Embryonic facial prominence (tissue), 1 donor: ENCODE measurements around the gene SPATS2.
"Not testable (repeated sequence)": the region's sequence is repeated elsewhere in the genome, so short reads cannot be mapped to it uniquely, and the experiment has no call there.

Experiments used
- DNase-seq: peaks from one replicate; pipeline ENCODE4 v3.0.0-alpha.2; 2016; ENCODE audit errors: extremely low spot score

Gene SPATS2

GRCh38 chr12:49462083-49462744 is 95.0 kb downstream of the SPATS2 start:
- no peak for DNase-seq

- no peak for DNase-seq
These were observed 97.9 kb downstream of the SPATS2 start for GRCh38 chr12:49465132-49465531.

- no peak for DNase-seq
These were observed 103.7 kb downstream of the SPATS2 start for GRCh38 chr12:49470986-49471385.

- no peak for DNase-seq
These were observed 104.3 kb downstream of the SPATS2 start for GRCh38 chr12:49471557-49471956.

- DNase-seq, result no peak
These were observed 108.8 kb downstream of the SPATS2 start for GRCh38 chr12:49476091-49476490.

GRCh38 chr12:49478949-49479664 is 111.8 kb downstream of the SPATS2 start:
- DNase-seq, result no peak

- DNase-seq, result no peak
These were observed 115.1 kb downstream of the SPATS2 start for GRCh38 chr12:49482095-49483051.

- DNase-seq, result no peak
These were observed 116.4 kb downstream of the SPATS2 start for GRCh38 chr12:49483619-49484018.

- DNase-seq, result no peak
These were observed 120.3 kb downstream of the SPATS2 start for GRCh38 chr12:49487605-49488004.

- no peak for DNase-seq
These were observed 121.9 kb downstream of the SPATS2 start for GRCh38 chr12:49489154-49489553.

GRCh38 chr12:49489720-49490119 is 122.5 kb downstream of the SPATS2 start:
- DNase-seq, result no peak

GRCh38 chr12:49491823-49492222 is 124.6 kb downstream of the SPATS2 start:
- no peak for DNase-seq

- DNase-seq, result no peak
These were observed 126.6 kb downstream of the SPATS2 start for GRCh38 chr12:49493900-49494299.

GRCh38 chr12:49496417-49497360 is 129.4 kb downstream of the SPATS2 start:
- no peak for DNase-seq

GRCh38 chr12:49501895-49502294 is 134.6 kb downstream of the SPATS2 start:
- DNase-seq, result no peak

- no peak for DNase-seq
These were observed 135.3 kb downstream of the SPATS2 start for GRCh38 chr12:49502590-49502989.

- no peak for DNase-seq
These were observed 136.5 kb downstream of the SPATS2 start for GRCh38 chr12:49503674-49504180.

GRCh38 chr12:49505672-49506071 is 138.4 kb downstream of the SPATS2 start:
- no peak for DNase-seq

GRCh38 chr12:49507139-49507538 is 139.9 kb downstream of the SPATS2 start:
- no peak for DNase-seq

GRCh38 chr12:49509681-49510080 is 142.4 kb downstream of the SPATS2 start:
- not testable (repeated sequence) for DNase-seq

GRCh38 chr12:49511410-49511809 is 144.1 kb downstream of the SPATS2 start:
- DNase-seq, result no peak
